ENCODE results near the gene YKT6.

The YKT6 gene

DNA sequence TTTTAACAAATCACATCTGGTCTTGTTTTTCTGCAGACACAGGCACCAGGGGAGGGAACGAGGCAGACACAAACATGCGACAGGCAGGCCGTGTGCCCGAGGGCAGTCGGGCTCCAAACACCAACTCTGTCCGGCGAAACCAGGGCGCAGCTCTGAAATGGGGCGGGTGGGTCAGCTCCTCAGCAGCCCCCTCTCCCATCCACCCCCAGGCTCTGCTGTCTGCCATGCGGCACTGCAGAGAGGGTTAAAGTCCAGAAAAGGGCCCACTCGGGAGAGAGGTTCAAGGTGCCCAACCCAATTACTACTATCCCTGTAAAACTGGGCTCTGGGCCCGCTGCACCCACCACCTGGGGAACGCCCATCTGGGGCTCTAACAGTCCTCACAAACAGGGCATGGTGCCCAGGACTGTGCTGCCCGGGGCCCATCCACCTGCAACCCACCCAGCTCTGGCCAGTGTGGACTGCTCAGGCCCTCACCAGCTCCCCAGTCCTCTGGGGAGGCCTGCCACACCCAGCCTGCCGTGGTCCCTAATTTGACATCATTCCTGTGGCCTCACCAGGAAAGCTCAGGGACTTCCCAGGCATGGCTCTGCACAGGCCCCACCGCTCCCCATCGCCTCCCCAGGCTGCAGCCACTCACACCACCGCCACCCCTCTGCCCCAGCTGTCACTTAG, 18.7 kb downstream of the YKT6 start:
- DNase-seq: no peak

DNA sequence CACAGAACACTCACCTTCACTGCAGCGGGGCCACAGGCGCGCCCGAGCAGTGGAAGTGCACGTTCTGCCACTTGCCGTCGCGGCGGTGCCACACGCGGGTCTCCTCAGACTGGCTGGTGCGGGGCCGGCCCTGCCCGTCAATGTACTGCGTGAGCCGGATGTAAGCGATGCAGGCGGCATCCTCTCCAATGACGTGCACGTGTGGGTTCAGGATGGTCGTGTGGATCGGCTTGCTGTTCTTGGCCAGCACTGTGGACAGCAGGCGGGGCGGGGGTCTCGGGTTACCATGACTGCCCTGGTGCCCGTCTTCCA, 19.2 kb downstream of the YKT6 start:
- no peak for DNase-seq

DNA sequence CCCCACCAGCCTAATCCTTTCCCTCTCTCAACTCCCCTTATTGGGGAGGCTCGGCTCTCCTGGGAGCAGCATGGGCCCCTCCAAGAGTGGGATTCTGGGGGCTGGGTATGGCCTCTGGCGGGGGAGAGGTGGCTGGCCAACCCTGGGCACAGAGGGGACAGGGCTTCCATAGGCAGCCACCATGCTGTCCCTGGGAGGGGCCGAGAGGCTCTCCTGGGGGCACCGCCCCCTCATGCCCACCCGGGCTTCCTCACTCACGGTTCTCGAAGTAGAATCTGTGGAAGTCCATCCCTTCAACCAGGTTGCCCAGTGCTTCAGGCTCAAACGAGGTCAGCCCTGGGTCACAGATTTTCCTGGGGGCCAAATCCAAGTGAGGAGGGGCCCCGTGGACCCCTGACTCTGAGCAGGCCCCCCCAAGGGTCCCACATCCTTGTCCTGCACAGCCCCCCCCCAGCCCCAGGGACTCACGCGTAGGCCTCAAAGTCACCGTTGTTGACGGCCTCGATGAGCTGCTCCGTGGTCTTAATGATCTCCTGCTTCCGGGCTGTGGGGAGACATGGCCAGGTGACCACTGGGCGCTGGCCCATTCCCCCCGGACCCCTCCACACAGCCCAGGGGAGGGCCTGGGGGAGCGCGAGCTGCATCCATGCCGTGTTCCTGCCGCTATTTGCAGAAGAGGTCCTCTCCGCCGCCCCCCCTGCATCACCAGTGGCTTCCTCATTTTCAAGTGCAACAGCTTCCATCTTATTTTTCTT, 19.8 kb downstream of the YKT6 start:
- no peak for DNase-seq

DNA sequence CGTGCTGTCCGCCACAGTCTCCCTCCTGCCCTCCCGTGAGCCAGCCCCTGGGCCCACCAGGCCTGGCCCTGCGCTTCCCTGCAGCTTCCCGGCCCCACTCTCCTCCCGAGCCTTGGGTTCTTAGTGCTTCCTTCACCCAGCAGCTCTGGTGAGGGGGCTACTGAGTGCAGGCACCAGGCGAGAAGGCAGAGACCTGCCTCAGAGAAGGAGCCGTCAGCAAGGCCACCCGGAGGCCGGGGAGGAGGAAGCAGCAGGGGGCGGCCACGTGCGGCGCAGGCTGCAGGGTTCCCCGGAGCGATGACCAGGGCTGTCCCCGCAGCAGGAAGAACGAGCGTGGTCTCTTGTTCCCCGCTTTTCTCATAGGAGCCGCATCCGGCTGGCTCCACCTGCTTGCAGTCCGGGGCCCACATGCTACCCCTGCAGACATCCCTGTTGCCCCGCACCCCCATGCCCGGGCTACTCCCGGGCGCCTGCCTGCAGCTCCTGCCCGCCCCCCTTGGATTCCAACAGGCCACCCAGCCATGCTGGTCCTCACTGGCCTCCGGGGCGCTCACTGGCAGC, 20.5 kb downstream of the YKT6 start:
- DNase-seq: no peak

DNA sequence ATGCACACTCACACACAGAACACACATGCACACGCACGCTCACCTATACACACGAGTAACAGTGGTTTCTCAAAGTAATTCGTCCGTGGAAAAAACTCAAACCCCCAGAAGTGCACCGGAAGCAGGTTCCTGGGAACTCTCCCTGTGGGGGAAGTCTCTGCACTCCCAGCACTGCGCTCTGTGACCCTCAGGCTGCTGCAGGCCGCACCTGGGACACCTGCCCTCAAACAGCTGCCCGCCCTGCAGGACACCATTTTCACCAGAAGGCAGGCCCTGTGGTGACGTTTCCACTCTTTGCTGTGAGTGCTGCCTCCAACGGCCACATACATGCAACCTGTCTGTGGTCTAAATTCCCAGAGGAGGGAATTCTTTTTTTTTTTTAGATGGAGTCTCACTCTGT, 21.3 kb downstream of the YKT6 start:
- no peak for DNase-seq

DNA sequence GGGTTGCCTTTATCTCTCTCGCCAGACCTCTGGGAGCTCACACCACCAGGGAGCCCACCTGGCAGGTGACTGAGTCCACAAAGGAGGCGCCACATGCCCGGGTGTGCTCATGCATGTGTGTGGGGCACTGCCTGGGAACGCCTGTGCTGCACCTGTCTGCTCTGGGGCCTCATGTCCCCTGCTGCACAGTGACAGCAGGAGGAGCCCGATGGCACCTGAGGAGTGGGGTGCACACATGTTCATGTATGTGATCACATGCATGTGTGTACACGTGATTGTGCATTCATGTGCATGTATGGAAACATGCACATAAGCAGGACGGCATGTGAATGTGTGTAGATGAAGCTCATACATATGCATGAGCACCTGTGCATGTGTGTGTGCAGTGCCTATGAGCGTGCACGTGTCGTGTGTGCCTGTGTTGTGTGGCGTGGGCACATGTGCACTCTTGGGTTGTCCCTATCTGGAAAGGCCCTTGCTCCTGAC, 22.0 kb downstream of the YKT6 start:
- no peak for DNase-seq

DNA sequence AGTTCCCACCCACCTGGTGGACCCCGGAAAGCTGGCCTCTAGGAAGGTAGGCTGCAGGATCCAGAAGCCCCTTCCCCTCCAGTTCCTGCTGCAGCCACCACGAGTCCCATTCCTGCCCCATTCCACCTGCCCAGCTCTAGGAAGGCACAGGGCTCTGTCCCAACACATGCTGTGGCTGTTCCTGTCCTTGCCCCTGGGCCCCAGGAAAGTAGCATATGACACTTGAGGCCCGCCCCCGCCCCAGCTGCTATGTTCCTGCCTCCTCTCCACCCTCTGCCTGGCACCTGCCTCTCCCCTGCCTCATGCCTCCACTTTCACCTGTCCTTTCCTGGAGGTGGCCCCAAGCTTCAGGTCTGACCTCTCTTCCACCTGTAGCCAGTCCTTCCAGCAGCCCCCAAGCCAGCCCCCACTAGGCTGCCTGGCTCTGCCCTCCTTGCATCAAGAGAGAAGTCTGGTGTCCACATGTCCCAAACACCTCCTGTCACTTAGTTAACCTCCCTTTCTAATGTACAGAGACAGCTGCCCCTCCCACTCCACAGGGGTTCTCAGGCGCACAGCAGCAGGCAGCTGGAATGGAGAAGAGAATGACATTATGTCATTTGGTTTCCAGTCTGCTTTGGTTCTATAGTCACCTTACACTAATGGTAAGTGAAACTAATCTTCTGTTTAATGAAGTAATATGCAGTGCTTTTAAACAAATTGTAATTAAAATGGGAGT, 22.7 kb downstream of the YKT6 start:
- peak in 1 of 2 experiments; percentile 24 for DNase-seq

DNA sequence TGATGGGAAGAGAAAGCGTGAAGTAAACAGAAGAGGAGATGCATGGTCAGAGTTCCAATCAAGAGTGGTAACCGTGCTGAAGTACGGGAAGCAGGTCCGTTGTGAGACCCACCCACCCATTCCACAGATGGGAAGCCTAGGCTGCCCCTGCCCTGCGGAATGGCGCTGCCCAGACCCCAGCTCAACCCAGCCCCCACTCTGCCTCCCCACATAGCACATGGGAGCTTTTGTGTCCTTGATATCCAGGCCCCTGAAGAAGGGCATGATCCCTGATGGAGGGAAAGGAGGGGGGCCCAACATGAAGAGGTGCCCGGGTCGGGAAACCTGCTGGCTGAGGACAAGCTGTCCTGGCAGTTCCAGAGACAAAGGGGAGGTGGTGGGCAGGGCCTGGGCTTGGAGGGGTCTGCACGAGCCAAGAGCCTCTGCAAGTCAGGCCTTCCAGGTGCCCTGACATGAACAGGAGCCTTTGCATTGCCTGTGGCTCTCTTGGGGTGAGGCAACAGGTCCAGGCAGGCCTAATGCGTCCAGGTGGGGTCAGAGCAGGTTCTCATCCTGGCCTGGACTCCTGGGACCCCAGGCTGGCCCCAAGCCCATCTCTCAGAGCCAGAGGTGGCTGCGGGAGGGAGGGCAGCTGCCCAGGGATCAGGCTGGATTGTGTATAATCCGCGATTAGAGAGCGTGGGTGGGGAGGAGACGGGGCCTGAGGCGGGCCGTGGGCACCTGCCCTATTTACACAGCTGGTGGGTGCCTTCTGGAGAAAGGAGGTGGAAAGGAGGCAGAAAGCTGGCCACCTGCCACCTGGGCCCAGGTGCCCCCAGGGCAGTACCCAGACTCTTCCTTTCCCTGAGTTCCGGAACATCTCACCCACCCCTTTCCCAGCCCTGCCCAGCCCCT, 23.5 kb downstream of the YKT6 start:
- no peak for DNase-seq

DNA sequence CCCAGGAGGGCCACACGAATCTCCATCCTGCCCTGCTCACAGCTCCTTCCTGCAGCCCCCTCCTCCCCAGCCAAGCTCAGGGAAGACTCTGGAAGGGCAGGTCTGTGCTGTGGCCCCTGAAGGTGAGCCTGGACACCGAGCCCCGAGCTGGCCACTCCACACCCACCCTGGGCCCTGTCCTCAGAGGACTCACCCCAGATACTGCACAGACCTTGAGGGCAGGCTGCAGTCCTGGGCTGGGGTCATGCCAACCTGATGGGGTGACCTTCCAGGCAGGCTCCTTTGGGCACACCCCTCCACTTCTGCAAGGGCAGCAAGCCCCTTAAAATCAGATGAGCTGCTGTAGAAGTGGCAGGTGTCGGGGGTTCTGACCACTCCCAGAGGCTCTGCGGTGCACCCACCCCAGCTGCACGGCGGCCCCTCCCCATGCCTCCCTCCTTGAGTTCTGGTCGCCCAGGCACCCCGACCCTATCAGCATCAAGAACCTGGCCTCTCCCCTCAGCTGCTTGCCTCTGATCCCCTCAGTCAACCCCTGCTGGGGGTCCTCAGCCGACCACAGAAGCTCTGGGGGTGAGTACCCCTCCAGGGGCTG, 24.3 kb downstream of the YKT6 start:
- DNase-seq: no peak

DNA sequence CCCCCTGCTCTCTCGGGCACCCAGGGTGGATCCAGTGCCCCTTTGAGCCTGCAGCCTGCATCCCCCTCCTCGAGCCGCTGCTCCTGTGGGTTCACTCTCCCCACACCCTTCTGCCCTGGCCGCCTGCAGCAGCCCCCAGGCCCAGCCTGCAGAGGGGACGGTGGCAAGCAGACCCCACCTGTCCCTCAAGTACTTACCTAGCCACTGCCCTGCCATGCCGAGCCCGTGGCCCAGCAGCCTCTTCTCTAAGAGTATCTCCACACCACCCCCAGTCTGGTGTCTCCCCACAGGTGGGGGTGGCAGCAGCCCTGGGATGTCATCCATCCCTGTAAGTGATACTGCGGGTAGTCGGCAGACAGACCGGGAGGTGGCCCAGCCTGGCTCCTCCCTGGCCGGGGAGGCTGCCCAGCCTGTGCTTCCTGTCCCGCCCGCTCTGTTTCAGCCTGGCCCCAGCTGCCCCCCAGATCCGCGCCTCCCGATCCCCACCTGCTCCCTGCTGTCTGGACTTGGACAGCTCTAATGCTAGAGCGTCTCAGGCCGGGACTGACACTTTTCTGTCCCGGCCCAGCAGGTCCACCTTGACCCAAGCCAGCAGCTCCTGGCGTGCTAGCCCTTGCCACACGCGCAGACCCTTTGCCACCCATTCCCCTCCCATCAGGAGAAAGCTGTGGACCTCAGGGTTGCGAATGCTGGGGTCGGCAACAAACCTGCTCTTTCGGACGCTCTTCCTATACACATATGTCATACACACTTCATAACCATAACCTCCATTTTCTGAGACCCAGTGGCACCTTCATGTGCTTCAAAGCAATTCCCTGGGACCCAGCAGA, 25.0 kb downstream of the YKT6 start:
- no peak for DNase-seq

DNA sequence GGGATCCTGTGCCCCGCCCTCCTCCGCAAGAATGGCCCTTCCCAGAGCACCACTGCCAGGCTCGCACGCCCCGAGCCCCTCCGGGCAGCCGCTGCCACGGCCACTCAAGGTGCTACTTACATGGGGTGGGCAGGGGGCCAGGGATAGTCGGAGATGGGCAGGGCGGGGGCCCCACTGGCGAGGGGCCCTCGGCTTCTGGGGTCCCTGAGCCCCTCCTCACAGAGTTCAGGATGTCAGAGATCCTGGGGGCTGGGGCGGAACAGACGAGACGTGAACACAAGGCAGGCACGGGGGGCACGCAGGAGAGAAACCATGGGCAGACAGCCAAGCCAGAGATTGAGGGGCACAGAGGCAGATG, 25.6 kb downstream of the YKT6 start:
- no peak for DNase-seq

DNA sequence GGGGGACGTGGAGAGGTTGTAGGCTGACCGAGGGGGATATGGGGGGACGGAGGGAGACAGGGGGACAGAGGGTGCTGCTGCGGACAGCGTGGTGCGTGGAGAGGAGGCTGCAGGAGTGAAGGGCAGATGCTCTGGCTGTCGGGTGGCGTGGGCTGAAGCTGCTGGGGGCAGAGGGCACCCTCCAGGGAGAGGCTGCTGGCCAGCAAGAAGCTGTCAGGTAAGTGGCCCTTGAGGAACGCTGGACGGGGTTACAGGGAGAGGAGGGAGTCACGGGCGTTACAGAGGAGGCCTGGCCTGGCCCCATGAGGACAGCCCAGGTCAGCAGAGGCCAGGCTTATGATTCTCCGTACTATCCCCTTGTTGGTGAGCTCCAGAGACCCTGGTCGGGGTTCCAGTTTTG, 27.1 kb downstream of the YKT6 start:
- DNase-seq: no peak

DNA sequence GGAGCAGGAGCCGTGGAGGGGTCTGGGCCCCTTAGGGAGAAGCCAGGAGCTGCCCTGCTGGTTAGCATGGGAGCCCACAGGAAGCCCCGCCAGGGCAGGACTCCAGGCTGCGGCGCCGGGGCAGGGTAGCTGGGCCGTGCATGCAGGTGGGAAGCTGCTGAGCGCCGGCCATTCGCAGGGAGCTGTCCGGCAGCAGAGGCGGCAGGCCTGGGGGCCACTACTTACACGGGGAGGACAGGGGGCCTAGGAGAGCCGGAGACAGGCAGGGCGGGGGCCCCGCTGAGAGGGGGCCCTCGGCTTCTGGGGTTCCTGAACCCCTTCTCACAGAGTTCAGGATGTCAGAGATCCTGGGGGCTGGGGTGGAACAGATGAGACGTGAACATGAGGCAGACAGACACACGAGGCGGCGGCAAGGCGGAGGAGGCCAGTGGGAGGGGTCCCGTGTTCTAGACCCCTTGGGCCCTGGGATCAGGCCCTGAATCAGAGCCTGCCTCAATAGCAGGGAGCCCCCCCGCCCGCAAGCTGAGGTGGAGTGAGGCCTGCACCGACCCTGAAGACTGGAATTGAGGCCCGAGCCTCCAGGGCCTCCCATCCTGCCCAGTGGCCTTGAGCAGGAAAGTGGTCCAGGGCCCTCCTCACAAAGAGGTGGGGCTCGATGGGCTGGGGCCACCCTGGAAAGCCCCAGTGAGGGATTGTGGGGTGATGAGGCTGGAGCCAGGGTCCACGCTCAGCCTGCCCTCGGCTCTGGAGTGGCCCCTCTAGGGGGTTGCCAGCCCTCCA, 28.0 kb downstream of the YKT6 start:
- DNase-seq: no peak

DNA sequence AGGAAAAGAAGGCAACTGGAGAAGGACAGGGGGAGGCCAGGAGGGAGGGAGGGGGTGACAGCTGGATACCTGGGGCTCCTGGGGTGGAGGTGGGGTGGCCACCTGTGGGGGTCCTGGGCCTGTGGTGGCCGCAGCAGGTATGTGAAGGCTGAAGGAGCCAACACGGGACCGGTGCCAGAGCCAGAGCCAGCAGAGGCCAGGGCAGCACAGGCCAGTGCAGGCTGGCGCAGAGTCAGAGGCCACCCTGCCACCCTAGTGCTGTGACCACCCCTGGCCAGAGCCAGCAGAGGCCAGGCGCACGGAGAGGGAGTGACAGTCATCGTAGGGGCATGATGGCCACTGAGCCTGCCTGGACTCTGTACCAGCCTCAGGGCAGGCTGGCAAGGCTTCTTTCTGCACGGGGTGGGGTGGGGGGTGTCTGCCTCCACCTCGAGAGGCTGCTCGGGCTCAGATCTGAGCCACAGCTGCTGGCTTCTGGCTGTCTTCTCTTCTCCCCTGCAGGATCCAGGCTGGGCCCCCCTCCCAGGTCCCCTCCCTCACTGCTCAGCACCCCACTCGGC, 28.8 kb downstream of the YKT6 start:
- DNase-seq: no peak

DNA sequence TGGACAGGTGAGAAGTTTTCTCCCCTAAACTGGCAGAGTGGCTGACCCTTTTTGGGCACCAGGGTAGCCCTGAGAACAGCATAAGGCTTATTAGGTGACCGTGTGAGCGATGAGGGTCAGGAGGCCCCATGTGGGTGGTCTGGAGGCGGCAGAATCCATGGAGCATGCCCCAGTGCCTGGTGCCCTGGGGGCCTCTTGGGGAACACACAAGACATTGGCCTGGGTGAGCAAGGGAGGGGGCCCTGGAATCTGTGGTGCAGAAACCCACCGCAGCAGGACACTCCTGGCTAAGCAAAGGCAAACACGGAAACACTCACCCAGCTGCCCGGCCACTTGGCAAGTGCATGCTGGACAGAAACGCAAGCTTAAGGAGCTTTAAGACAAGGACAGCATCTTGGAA, 29.5 kb downstream of the YKT6 start:
- no peak for DNase-seq

DNA sequence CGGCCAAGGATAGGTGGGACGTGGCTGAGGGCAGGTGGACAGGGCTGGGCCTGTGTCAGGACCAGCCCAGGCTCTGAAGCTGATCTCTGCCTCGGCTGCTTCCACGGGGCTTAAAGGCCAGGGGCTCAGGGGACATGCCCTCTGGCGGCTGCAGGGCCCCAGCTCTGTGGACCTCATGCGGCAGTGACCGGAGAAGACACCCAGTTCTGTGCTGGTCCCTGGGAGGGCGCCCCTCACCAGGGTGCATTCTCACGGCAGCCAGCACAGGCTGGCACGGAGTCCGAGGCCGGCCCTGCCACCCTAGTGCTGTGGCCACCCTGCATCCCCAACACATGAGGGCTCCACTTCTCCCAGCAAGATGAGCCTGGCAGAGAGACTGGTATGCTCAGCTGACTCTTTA, 30.3 kb downstream of the YKT6 start:
- no peak for DNase-seq

DNA sequence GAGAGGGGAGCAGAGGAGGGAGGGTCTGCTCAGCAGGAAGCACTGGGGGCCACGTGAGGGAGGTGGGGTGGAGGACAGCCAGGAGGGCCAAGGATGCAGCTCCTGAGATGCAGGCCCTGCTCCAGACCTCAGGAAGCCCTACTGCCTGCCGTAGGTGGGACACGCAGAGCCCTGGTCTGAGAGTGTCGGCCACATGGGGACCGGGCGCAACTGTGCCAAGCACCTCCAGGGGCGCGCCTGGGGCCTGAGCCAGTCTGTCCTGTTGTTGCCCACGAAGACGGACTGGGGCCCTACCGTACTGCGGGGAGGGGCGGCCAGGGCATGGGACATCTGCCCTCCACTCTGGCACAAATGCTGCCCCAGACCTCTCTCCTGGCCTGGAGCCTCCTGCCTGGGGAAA, 31.6 kb downstream of the YKT6 start:
- DNase-seq: no peak

DNA sequence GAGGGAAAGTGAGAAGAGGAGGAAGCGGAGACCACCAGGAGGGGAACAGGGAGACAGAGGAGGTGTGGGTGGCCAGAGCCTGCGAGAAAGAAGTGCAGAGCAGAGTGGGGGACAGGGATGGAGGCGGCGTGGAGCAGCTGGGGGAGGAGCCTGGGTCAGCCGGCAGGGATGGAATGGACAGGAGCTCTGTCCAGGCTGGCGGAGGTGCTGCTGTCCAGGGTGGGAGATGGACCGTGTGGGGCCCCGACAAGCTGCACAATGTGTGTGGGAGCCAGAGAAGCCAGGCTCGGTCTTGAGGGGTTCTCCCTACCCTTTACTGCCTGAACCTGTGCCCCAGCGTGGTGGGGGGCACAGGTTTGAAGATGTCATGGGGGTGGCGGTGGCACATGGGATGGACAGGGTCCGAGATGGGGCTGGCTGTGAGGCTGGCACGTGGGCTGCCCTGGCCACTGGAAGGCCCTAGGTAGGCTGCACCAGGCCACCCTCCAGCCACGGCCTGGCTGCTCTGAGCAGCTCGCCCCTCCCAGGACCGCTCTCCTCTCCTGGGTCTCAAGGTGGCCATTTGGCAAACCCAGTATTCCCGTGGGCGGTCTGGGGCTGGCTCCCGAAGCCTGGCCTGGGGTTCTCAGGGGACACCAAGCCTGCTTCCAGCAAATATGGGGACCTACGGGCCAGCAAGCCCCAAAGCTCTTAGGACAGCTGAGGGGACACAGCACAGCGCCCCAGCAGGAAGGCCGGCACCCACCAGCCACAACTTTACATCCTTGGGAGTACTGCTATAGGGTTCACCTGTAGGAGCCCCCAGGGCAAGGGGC, 32.3 kb downstream of the YKT6 start:
- no peak for DNase-seq

DNA sequence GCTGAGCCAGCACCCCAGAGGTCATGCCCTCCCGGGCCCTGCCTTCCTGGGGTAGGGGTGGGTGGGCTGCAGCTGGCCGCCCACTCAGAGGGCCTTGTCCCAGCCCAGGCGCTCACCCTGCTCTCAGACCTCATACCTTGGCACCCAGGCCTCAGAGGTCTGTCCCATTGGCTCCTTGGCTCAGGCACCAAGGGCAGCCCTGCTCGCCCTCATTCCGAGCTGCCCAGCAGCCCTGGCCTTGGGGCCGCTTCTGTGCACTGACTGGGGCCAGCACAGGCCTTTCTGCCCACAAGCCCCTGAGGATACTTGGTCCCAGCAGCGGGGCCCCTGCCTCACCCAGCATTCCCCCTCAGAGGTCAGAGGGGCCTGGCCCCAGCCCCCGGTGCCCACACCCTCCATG, 34.3 kb downstream of the YKT6 start:
- no peak for DNase-seq
